Pons (tissue), 1 donor: ENCODE data around the gene RDH11.

ENCODE experiments used
- DNase-seq: peaks from one replicate; pipeline ENCODE4 v3.0.0-alpha.2; 2016; ENCODE audit warnings: low spot score

Gene RDH11

GRCh38 chr14:67650151-67650550 is 45.4 kb downstream of the RDH11 start:
- no peak for DNase-seq

- no peak for DNase-seq
These were observed 49.4 kb downstream of the RDH11 start for GRCh38 chr14:67646131-67646530.

GRCh38 chr14:67645414-67645813 is 50.1 kb downstream of the RDH11 start:
- DNase-seq: no peak

GRCh38 chr14:67644428-67644827 is 51.1 kb downstream of the RDH11 start:
- DNase-seq: no peak

- DNase-seq: no peak
These were observed 51.9 kb downstream of the RDH11 start for GRCh38 chr14:67643713-67644112.

GRCh38 chr14:67641902-67642749 is 53.4 kb downstream of the RDH11 start:
- no peak for DNase-seq

- no peak for DNase-seq
These were observed 54.1 kb downstream of the RDH11 start for GRCh38 chr14:67641480-67641879.

- DNase-seq: no peak
These were observed 56.9 kb downstream of the RDH11 start for GRCh38 chr14:67638642-67639041.

GRCh38 chr14:67636361-67636919 is 59.1 kb downstream of the RDH11 start:
- DNase-seq: no peak

- no peak for DNase-seq
These were observed 62.0 kb downstream of the RDH11 start for GRCh38 chr14:67633451-67634147.

- no peak for DNase-seq
These were observed 64.6 kb downstream of the RDH11 start for GRCh38 chr14:67630938-67631337.

- no peak for DNase-seq
These were observed 65.4 kb downstream of the RDH11 start for GRCh38 chr14:67630186-67630585.

GRCh38 chr14:67627519-67627918 is 68.0 kb downstream of the RDH11 start:
- DNase-seq: no peak
